Neuronal stem cell (in vitro differentiated cells): ENCODE measurements around the gene TEAD3.
A peak's percentile ranks its signal among the peaks of the same experiment; 100 is the strongest.

Experiments
- DNase-seq: peaks from one replicate; pipeline ENCODE4 v3.0.0-alpha.2; 2013; ENCODE audit warnings: low spot score
- H2AFZ ChIP-seq: one replicate; pipeline ENCODE4 v1.6.1; 2013; ENCODE audit warnings: mild to moderate bottlenecking, low read length, inconsistent platforms
- H2AK5ac ChIP-seq: 2 replicates; pipeline ENCODE4 v1.6.1; 2013; ENCODE audit warnings: low read depth, mild to moderate bottlenecking, inconsistent platforms, low read length, moderate library complexity, mixed read lengths
- H2BK120ac ChIP-seq: 2 replicates; pipeline ENCODE4 v1.6.1; 2013; ENCODE audit warnings: low read depth, mild to moderate bottlenecking, inconsistent platforms, low read length, moderate library complexity, mixed read lengths
- H2BK12ac ChIP-seq: one replicate; pipeline ENCODE4 v1.6.1; 2013; ENCODE audit warnings: low read length, inconsistent platforms
- H2BK15ac ChIP-seq: 2 replicates; pipeline ENCODE4 v1.6.1; 2013; ENCODE audit warnings: mild to moderate bottlenecking, low read length, inconsistent platforms, mixed read lengths
- H2BK5ac ChIP-seq: one replicate; pipeline ENCODE4 v1.6.1; 2013; ENCODE audit warnings: inconsistent platforms, mild to moderate bottlenecking, low read length, moderate library complexity
- H3K14ac ChIP-seq: one replicate; pipeline ENCODE4 v1.6.1; 2013; ENCODE audit warnings: low read length, inconsistent platforms
- H3K18ac ChIP-seq: 2 replicates; pipeline ENCODE4 v1.6.1; 2013; ENCODE audit warnings: low read length, inconsistent platforms
- H3K23ac ChIP-seq: 2 replicates; pipeline ENCODE4 v1.6.1; 2013; ENCODE audit warnings: low read depth, mild to moderate bottlenecking, mixed read lengths, low read length, inconsistent platforms; ENCODE audit not compliant: poor library complexity
- H3K27ac ChIP-seq: replicated peaks from 3 replicates; pipeline ENCODE4 v1.5.1; 2013; ENCODE audit warnings: low read length, inconsistent platforms
- H3K27me3 ChIP-seq, 3 experiments: 2 replicates each; pipeline ENCODE4 v1.6.1; 2013; ENCODE audit warnings: low read length in 3 of 3, mild to moderate bottlenecking in 2 of 3, inconsistent platforms in 1 of 3, low read depth in 1 of 3, mixed read lengths in 1 of 3, moderate library complexity in 1 of 3; ENCODE audit not compliant: control insufficient read depth in 3 of 3, insufficient read depth in 3 of 3
- H3K36me3 ChIP-seq, 2 donors: replicated peaks in 1 of 2; 2 replicates each; pipeline ENCODE4 v1.6.1; 2013; ENCODE audit warnings: low read length in 2 of 2; ENCODE audit not compliant: control insufficient read depth in 2 of 2, insufficient read depth in 2 of 2
- H3K4ac ChIP-seq: 2 replicates; pipeline ENCODE4 v1.6.1; 2013; ENCODE audit warnings: inconsistent platforms, mild to moderate bottlenecking, low read length, moderate library complexity
- H3K4me1 ChIP-seq, 2 donors: 1 replicate in 1 of 2; 2 replicates in 1 of 2; pipeline ENCODE4 v1.6.1; 2013; ENCODE audit warnings: low read length in 2 of 2, low read depth in 1 of 2; ENCODE audit not compliant: control insufficient read depth in 2 of 2, insufficient read depth in 1 of 2
- H3K4me2 ChIP-seq: one replicate; pipeline ENCODE4 v1.6.1; 2013; ENCODE audit warnings: mild to moderate bottlenecking, low read length, inconsistent platforms; ENCODE audit not compliant: insufficient read depth, poor library complexity, severe bottlenecking
- H3K4me3 ChIP-seq, 2 donors: 2 replicates each; pipeline ENCODE4 v1.5.1; 2013; ENCODE audit warnings: low read length in 2 of 2, mild to moderate bottlenecking in 2 of 2, inconsistent platforms in 1 of 2, moderate library complexity in 1 of 2
- H3K79me1 ChIP-seq: one replicate; pipeline ENCODE4 v1.6.1; 2013; ENCODE audit warnings: low read depth, mild to moderate bottlenecking, inconsistent platforms, low read length, moderate library complexity
- H3K9ac ChIP-seq: one replicate; pipeline ENCODE4 v1.6.1; 2013; ENCODE audit warnings: mild to moderate bottlenecking, low read depth, low read length, inconsistent platforms; ENCODE audit not compliant: poor library complexity
- H3K9me3 ChIP-seq, 2 donors: replicated peaks in 1 of 2; 2 replicates each; pipeline versions ENCODE3 to v1.6.1; 2013; ENCODE audit warnings: low read length in 2 of 2, mild to moderate bottlenecking in 2 of 2, inconsistent platforms in 1 of 2, low read depth in 1 of 2, mixed read lengths in 1 of 2, moderate library complexity in 1 of 2; ENCODE audit not compliant: control insufficient read depth in 2 of 2, insufficient read depth in 1 of 2
- H4K8ac ChIP-seq: one replicate; pipeline ENCODE4 v1.6.1; 2013; ENCODE audit warnings: low read depth, mild to moderate bottlenecking, inconsistent platforms, low read length, moderate library complexity
- H4K91ac ChIP-seq: one replicate; pipeline ENCODE4 v1.6.1; 2013; ENCODE audit warnings: low read length, low read depth, mild to moderate bottlenecking, inconsistent platforms; ENCODE audit not compliant: poor library complexity
- WGBS, 2 donors: extraction: QIAGEN DNeasy Blood & Tissue Kit; methylation state at CpG; one replicate each; pipeline ENCODE4 v1.1.7; 2013; ENCODE audit warnings: missing lambda C conversion rate in 2 of 2, mixed read lengths in 1 of 2; ENCODE audit not compliant: insufficient read length in 2 of 2, insufficient replicate concordance in 1 of 2; ENCODE audit errors: extremely low coverage in 2 of 2; 5-methylcytosine and 5-hydroxymethylcytosine counted together

The TEAD3 gene

GRCh38 chr6:35451354-35452182, 45.3 kb downstream of the TEAD3 start:
- WGBS, 2 donors = no CpG with 5 or more reads among the region's 20 CpGs
- no peak for DNase-seq
- H3K36me3 ChIP-seq = peaks cover 8 to 11% of the 10 kb centered on the region in 2 donors

DNA sequence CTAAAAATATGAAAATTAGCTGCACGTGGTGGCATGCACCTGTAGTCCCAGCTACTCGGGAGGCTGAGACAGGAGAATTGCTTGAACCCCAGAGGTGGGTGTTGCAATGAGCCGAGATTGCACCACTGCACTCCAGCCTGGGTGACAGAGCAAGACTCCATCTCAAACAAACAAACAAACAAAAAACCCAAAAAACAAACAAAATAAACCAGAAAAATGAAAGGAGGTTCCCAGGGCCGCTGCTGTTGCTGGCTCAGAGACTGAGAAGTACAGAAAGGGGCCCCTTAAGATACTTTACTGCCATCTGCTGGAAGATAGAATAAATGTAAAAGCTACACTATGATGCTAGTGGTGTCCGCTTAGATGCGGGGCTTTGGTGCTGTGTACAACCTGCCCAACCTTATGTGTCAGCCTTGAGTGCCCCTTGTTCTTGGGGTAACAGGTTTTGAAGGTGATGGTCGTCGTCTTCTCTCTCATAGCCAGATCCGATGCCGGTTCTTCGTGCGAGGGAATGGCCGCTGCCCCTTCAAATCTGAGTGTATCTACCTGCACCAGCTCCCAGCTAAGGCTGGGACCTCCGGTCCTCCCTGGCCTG, 47.5 kb downstream of the TEAD3 start:
- Histone ChIP-seq H2BK5ac (no peak overlapping the region), H2BK120ac (no peak overlapping the region), H3K36me3 (no peaks in the 10 kb centered on the region), H3K9me3 (no peaks in the 10 kb centered on the region), H2AK5ac (peak overlapping the region; percentile 84), H3K27me3 (peaks cover 0 to 11% (median 5%) of the 10 kb centered on the region in 3 experiments), H3K14ac (no peak overlapping the region), H3K18ac (peak overlapping the region; percentile 83), H2BK12ac (no peak overlapping the region), H3K4me1 (peaks cover 8 to 11% of the 10 kb centered on the region in 2 donors), H3K23ac (peak overlapping the region; percentile 37), H3K4me2 (no peak overlapping the region), H3K79me1 (peaks cover 4% of the 10 kb centered on the region), H4K91ac (peak overlapping the region; percentile 72), H3K4me3 (no peak overlapping the region), H2AFZ (no peak overlapping the region), H3K4ac (no peak overlapping the region), H2BK15ac (peak overlapping the region; percentile 89), H4K8ac (no peak overlapping the region), H3K27ac (no peak overlapping the region), H3K9ac (peak overlapping the region; percentile 60)
- DNase-seq = peak; percentile 47
- WGBS, 2 donors = no CpG with 5 or more reads among the region's 14 CpGs

More at GRCh38 chr6:35451354-35452182, 45.3 kb downstream of the TEAD3 start:
- no peaks in the 10 kb centered on the region for H3K9me3 ChIP-seq
- H3K18ac ChIP-seq = peak overlapping the region; percentile 44
- H3K4me2 ChIP-seq = peak overlapping the region; percentile 43
- peaks cover 3% of the 10 kb centered on the region for H3K79me1 ChIP-seq
- H3K23ac ChIP-seq = no peak overlapping the region
- H3K27ac ChIP-seq = no peak overlapping the region
- H2BK5ac ChIP-seq = no peak overlapping the region
- H2BK12ac ChIP-seq = no peak overlapping the region
- H3K4ac ChIP-seq = no peak overlapping the region
- H3K4me1 ChIP-seq = peaks cover 13 to 16% of the 10 kb centered on the region in 2 donors
- H2BK15ac ChIP-seq = no peak overlapping the region
- H2AFZ ChIP-seq = peak overlapping the region; percentile 98
- H2AK5ac ChIP-seq = no peak overlapping the region
- no peak overlapping the region for H3K14ac ChIP-seq
- no peak overlapping the region for H4K91ac ChIP-seq
- peak overlapping the region in 1 of 2 donors; percentile 67 for H3K4me3 ChIP-seq
- no peak overlapping the region for H3K9ac ChIP-seq
- H3K27me3 ChIP-seq = peaks cover 0 to 11% (median 5%) of the 10 kb centered on the region in 3 experiments
- no peak overlapping the region for H4K8ac ChIP-seq
- no peak overlapping the region for H2BK120ac ChIP-seq

GRCh38 chr6:35448191-35448590, 48.7 kb downstream of the TEAD3 start:
- no peaks in the 10 kb centered on the region for H3K36me3 ChIP-seq
- H3K4me2 ChIP-seq = no peak overlapping the region
- WGBS, 2 donors = no CpG with 5 or more reads among the region's 7 CpGs
- no peak overlapping the region for H2BK15ac ChIP-seq
- H4K91ac ChIP-seq = no peak overlapping the region
- no peak overlapping the region for H3K27ac ChIP-seq
- H3K23ac ChIP-seq = no peak overlapping the region
- no peaks in the 10 kb centered on the region for H3K9me3 ChIP-seq
- H3K18ac ChIP-seq = no peak overlapping the region
- H2BK120ac ChIP-seq = no peak overlapping the region
- H4K8ac ChIP-seq = no peak overlapping the region
- no peak overlapping the region for H3K9ac ChIP-seq
- H2AK5ac ChIP-seq = no peak overlapping the region
- no peak overlapping the region for H3K4me3 ChIP-seq
- H3K79me1 ChIP-seq = peaks cover 4% of the 10 kb centered on the region
- no peak overlapping the region for H2AFZ ChIP-seq
- H2BK12ac ChIP-seq = no peak overlapping the region
- peaks cover 4 to 5% of the 10 kb centered on the region in 2 donors for H3K4me1 ChIP-seq
- no peak overlapping the region for H2BK5ac ChIP-seq
- H3K4ac ChIP-seq = no peak overlapping the region
- H3K27me3 ChIP-seq = peaks cover 0 to 11% (median 5%) of the 10 kb centered on the region in 3 experiments
- no peak overlapping the region for H3K14ac ChIP-seq
- DNase-seq = no peak

DNA sequence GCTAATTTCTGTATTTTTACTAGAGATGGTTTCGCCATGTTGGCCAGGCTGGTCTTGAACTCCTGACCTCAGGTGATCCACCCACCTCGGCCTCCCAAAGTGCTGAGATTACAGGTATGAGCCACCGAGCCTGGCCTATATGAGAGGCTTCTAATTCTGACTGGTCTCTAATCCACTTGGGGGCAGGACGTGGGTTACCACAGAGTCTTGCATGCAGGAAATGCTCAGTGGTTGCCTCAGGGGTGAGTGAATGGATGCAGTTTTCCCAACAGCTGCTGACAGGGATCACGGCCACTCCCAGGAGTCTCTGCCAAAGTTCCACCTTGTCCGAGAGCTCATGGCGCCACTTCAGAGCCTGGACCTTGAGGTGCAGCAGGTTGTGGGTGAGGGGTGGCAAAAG, 51.2 kb downstream of the TEAD3 start:
- Histone ChIP-seq H4K8ac (no peak overlapping the region), H2BK15ac (no peak overlapping the region), H2BK12ac (no peak overlapping the region), H2BK5ac (no peak overlapping the region), H3K27me3 (peaks cover 0 to 5% (median 3%) of the 10 kb centered on the region in 3 experiments), H3K23ac (no peak overlapping the region), H3K9ac (no peak overlapping the region), H3K27ac (no peak overlapping the region), H3K9me3 (no peaks in the 10 kb centered on the region), H2BK120ac (no peak overlapping the region), H2AK5ac (peak overlapping the region; percentile 93), H3K36me3 (no peaks in the 10 kb centered on the region), H3K4me3 (no peak overlapping the region), H3K4me1 (no peaks in the 10 kb centered on the region), H3K4me2 (no peak overlapping the region), H3K4ac (no peak overlapping the region), H3K79me1 (peaks cover 2% of the 10 kb centered on the region), H3K14ac (no peak overlapping the region), H2AFZ (no peak overlapping the region), H4K91ac (no peak overlapping the region), H3K18ac (peak overlapping the region; percentile 76)
- no CpG with 5 or more reads among the region's 7 CpGs for WGBS, 2 donors
- no peak for DNase-seq
